GM19238 (cell line): ENCODE measurements around the gene KERA.

Source experiments
- DNase-seq: peaks from one replicate; pipeline ENCODE4 v3.0.0; 2011; ENCODE audit warnings: low spot score; ENCODE audit not compliant: insufficient read length

The KERA gene

GRCh38 chr12:91009319-91009950, 48.4 kb downstream of the KERA start:
- DNase-seq = peak; percentile 1

- DNase-seq = no peak
Measured at GRCh38 chr12:91007531-91008290, 50.1 kb downstream of the KERA start.

- no peak for DNase-seq
Measured at GRCh38 chr12:91004872-91005271, 53.0 kb downstream of the KERA start, which contains the start of gene EPYC. TSS of gene EPYC (minus strand) at chr12:91004972. CDS start at chr12:91002565, 2,407 bp downstream.

- DNase-seq = no peak
Measured at GRCh38 chr12:91003737-91004136, 54.1 kb downstream of the KERA start.

GRCh38 chr12:91001306-91001705, 56.5 kb downstream of the KERA start:
- no peak for DNase-seq
